GM18873 (cell line): Measurements from ENCODE around the gene JADE3.

Experiments used
- ATAC-seq: cut with Tn5 transposase; IDR thresholded peaks from one replicate; pipeline ENCODE4 v1.9.1; 2021; ENCODE audit warnings: mild to moderate bottlenecking, moderate library complexity, moderate number of reproducible peaks; ENCODE audit not compliant: unreplicated experiment, low FRiP score

Gene JADE3

DNA sequence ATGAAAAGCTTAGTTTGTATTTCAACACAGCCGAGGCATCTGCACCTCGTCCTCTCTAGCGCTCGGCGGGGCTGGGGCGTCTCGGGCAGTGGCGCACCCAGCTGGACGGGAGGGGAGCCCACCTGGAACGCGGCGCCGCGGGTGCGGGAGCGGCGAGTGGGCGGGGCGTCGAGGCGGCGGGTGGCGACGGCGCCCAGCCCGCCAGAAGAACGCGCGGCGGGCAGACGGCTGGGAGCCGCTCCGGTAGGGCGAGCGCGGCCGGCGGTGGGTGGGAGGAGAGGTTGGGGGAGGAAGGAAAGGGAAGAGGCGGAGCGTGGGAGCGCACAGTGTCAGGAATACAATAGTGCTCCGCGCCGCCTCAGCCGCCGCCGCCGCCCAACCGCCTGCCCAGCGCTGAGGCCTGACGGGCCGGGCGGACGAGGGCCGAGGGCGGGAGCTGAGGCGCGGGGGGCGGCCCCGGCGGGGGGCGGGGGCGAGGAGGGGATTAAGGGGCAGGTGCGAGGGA, at the start of gene JADE3:
Gene JADE3, plus strand, starts transcription at position 324 of the 505 bp plus-strand sequence. CDS start 72,474 bp downstream, outside the sequence.
- no peak for ATAC-seq

DNA sequence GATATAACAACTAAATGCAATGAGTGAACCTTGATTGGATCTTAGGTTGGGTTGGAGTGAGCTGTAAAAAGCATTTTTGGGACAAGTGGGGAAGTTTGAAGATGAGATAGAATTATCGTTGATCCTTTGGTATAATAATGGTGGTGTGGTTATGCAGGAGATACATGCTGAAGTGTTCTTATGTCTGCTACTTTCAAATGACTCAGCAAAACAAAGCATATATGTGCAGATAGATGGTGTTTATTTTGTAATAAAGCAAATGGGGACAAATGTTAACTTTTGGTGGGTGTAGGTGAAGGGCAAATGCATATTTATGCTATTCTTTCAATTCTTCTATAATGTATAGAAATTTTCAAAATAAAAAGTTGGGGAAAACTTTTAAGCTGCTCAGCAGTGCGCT, 49.1 kb upstream of the JADE3 start:
- ATAC-seq = no peak

DNA sequence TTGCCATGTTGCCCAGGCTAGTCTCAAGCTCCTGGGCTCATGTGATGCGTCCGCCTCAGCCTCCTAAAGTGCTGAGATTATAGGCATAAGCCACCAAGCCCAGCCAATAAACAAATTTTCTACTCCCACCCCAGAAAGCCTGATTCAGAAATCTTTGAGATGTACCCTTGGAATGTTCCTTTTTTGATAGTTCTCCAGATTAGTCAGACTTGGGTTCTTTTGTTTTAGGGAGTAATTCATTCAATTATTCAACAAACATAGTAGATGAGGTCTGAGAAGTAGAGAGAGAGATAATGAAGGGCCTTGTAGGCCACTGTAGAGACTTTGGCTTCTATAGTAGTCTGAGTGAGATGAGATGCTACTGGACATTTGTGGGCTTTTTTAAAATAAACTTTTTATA, 47.6 kb upstream of the JADE3 start:
- ATAC-seq = no peak

DNA sequence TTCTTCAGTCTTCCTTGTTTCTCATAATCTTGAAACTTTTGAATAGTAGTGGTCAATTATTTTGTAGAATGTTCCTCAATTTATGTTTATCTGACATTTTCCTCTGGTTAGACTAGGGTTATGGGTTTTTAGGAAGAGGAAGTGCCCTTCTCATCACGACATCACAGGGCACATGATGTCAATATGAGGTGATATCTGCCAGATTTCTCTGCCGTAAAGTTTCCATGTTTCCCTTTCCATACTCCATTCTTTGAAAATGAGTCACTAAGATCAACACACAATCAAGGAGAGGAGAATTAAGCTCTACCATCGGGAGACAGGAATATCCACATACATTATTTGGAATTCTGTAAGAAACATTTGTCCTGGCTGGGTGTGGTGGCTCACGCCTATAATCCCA, 46.9 kb upstream of the JADE3 start:
- no peak for ATAC-seq

- no peak for ATAC-seq
These were observed 45.5 kb upstream of the JADE3 start for GRCh38 chrX:46866726-46867125.

DNA sequence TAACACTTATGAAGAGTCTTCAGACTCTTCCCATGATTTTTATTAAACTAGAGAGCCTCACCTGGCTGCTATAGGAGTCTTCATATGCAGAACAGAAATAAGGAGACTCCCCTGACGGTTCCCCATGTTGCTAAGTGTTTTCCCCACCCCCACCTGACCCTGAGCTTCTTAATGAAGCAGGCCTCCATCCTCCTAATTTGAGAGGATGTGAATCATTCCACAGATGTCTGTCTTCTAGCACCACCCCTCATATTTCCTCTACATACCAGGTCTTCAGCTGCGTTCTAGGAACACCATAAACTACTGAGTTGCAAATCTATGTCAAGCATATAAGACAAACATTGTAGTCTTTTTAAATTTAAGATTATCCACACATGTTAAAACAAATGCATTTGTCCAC, 38.5 kb upstream of the JADE3 start:
- ATAC-seq = no peak

- ATAC-seq = no peak
These were observed 35.3 kb upstream of the JADE3 start for GRCh38 chrX:46876901-46877300.

GRCh38 chrX:46882266-46882665, 30.0 kb upstream of the JADE3 start:
- ATAC-seq = no peak

GRCh38 chrX:46884799-46885198, 27.4 kb upstream of the JADE3 start:
- no peak for ATAC-seq

DNA sequence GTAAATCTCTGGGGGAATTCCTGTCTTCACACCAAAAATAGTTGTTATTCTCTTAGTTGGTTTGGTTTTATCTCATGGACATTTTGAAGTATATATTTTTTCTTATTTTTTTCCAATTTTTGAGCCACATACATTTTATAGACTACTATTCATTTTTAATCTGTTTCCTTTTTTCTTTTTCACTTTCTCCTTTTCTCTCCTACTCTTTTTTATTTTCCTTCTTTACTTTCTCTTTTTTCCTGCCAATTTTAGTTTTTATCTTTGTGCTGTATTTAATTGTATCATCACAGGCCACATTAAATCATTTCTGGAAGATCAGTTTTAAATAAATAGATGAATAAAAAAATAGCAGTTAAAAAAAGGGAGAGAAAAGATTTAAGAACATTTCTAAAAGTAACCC, 14.0 kb upstream of the JADE3 start:
- no peak for ATAC-seq

- peak; percentile 85 for ATAC-seq
These were observed 8.6 kb upstream of the JADE3 start for GRCh38 chrX:46903458-46904242.

GRCh38 chrX:46904626-46905025, 7.6 kb upstream of the JADE3 start:
- ATAC-seq = no peak

GRCh38 chrX:46910415-46910814, 1.8 kb upstream of the JADE3 start:
- ATAC-seq = no peak

DNA sequence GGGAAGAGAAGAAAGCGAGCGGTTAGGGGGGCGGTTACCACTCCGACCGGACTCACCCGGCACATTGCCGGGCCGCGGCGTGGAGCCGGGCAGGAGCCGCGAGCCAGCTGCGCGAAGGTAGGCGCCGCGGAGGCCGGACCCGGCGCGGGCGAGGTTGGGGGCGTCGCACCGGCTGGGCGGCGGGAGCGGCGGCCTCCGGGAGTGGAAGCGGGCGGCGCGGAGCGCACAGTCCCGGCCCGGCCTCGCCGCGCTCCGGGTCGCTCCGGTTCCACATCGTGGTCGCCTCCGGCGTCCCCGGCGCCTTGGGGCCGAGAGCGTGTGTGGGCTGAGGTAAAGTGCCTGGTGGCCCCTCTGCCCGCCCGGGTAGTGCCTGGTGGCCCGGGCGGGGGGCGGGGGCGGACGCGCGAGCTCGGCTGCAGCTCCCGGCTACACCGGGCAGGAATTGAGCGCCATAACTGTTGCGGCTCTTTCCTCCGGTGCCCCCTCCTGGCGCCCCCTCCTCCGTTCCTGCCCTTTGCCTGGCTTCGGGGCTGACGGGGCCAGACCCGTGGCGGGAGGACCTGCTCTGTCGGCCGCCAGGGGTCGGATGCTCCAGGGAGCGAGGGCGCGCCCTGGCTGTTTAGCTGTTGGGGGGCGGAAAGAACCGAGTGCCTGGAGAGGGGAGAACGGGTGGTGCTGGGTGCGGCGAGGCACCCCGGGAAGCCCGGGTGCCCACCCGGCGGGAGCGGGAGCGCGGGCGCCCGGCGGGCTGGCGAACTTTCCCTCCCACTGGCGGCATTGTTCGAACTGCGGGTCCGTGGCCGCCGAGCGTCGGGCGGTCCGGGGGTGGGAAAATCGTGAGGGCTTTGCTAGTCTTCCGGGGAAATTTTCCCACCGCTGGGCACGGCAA, 626 bp downstream of the JADE3 start:
- ATAC-seq = no peak

DNA sequence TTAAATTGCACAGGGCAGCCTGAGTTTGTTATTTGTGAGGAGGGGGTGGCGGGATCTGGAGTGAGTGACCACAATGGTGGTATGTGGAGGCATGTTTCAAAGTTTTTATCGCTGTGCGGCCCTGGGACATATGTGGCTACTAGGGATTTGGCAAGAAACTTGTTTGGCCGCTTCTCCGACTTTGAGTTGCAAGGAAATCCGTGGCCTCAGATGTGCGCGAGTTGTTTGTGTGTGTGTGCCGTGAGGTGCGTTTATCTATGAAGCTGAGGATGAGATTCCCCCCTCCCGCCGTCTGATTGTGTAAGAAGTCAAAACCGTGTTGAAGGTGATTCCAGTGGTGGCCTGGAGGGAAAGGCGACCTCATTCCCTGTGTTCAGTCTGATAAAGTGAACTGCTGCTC, 1.4 kb downstream of the JADE3 start:
- ATAC-seq = no peak

DNA sequence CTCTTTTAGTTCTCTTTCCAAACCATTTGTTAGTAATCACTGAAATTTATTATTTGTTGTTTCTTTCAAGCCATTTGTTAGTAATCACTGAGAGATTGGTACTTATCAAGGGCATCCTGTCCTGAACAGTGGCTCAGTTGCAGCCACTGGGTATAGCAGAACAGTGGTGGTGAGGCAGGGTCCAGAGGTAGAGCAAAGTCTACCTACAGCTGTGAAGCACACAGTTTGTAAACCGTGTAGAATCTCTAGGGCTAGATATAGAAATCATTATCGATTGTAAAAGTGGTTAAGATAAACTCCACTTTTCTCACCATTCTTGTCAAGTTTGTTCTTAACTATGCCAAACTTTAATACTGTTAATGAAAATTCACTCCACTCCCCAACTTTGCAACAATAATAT, 4.1 kb downstream of the JADE3 start:
- ATAC-seq = no peak

- ATAC-seq = no peak
These were observed 5.4 kb downstream of the JADE3 start for GRCh38 chrX:46917622-46918021.

- ATAC-seq = no peak
These were observed 6.2 kb downstream of the JADE3 start for GRCh38 chrX:46918434-46918833.

DNA sequence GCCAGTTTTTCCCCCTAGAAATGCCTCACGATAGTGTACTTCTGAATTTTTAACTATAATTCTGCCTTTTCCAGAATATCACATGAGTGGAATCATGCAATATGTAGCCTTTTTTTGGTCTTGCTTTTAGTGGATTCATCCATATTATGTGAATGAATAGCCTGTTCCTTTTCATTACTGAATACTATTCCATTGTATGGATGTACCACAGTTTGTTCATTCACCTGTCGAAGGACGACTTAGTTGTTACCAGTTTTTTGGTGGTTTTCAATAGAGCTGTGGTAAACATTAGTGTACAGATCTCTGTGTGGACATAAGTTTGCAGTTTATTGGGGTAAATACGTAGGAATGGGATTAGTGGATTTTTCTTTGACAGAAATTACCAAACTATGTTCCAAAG, 8.0 kb downstream of the JADE3 start:
- ATAC-seq = no peak

DNA sequence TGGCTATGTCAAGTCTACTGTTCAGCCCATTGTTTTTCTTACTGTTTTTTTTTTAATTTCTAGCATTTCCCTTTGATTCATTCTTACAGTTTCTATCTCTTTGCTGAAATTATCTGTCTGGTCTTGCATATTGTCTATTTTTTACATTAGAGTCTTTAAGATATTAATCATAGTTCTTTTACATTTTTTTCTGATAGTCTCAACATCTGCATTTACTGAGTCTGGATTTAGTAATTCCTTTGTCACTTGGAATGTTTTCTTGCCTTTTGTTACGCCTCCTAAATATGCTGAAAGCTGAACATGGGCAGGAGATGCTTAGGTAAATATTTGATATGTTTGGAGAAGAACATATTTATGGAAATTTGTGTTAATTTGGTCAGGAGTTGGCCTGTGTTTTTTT, 10.4 kb downstream of the JADE3 start:
- ATAC-seq = no peak

DNA sequence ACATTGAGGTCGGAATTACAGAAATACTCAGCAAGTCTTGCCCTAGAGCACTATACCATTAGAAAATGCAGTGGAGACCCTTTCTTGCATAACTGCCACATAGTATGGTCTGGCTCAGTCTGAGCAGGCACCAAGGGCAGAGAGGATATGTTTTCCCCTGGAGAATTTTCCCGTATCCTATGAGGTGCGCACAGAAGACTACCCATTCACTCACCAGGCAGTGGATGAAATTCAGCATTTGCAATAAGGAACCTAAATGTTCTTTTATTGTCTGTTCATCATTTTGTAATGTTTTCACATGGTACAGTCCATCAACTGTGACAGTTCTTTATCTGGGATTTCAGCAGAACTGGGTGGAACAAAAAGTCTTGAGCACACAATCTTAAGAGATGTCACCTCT, 15.5 kb downstream of the JADE3 start:
- ATAC-seq = no peak
